HepG2 (cell line): Measurements from ENCODE around the gene DIAPH1. TPM values are rescaled to one million over a fixed set of nuclear protein-coding genes. Genes with fewer than 3 reads are reported as not detected.

Source experiments
- ARNTL ChIP-seq: sonication (generic); formaldehyde crosslinking; IDR thresholded peaks from 2 replicates; pipeline ENCODE4 v1.4.0; 2020; ENCODE audit warnings: mild to moderate bottlenecking, missing genetic modification reagents
- ATF7-NPFF ChIP-seq: sonication (generic); formaldehyde crosslinking; IDR thresholded peaks from 2 replicates; pipeline ENCODE4 v1.8.1; 2023; ENCODE audit warnings: mild to moderate bottlenecking, low read depth, missing genetic modification reagents, moderate library complexity
- BHLHE40 ChIP-seq: IDR thresholded peaks from 2 replicates; pipeline ENCODE4 v1.6.1; 2011; ENCODE audit warnings: low read length, improper control_type of control experiment
- EZH2 ChIP-seq: conservative IDR thresholded peaks from 2 replicates; pipeline ENCODE4 v1.6.1; 2012; ENCODE audit warnings: mild to moderate bottlenecking, low read depth, low read length, moderate library complexity
- FIP1L1 ChIP-seq: fragments of 200-400 bp; formaldehyde crosslinking; IDR thresholded peaks from 2 replicates; pipeline ENCODE4 v1.6.1; 2018; ENCODE audit warnings: low read depth, mild to moderate bottlenecking, low read length, moderate library complexity, borderline replicate concordance; ENCODE audit not compliant: insufficient read depth
- JUND ChIP-seq: sonication (generic); formaldehyde crosslinking; IDR thresholded peaks from 2 replicates; pipeline ENCODE4 v1.8.0; 2022; ENCODE audit warnings: mild to moderate bottlenecking, missing genetic modification reagents
- PHF5A ChIP-seq: IDR thresholded peaks from one replicate; pipeline ENCODE4 v1.6.1; 2018; ENCODE audit warnings: low read depth, missing genetic modification reagents; ENCODE audit not compliant: unreplicated experiment
- TFDP2 ChIP-seq: sonication (generic); formaldehyde crosslinking; IDR thresholded peaks from 2 replicates; pipeline ENCODE4 v1.4.0; 2020; ENCODE audit warnings: missing genetic modification reagents
- ZBTB10 ChIP-seq: sonication (generic); formaldehyde crosslinking; IDR thresholded peaks from 2 replicates; pipeline ENCODE4 v1.4.0; 2020; ENCODE audit warnings: missing genetic modification reagents, borderline replicate concordance
- ZBTB34 ChIP-seq: sonication (generic); formaldehyde crosslinking; IDR thresholded peaks from 2 replicates; pipeline ENCODE4 v1.8.0; 2022; ENCODE audit warnings: mild to moderate bottlenecking, missing genetic modification reagents
- ZNF343 ChIP-seq: sonication (generic); formaldehyde crosslinking; IDR thresholded peaks from 2 replicates; pipeline ENCODE4 v1.4.0; 2020; ENCODE audit warnings: mild to moderate bottlenecking, missing genetic modification reagents
- ZNF354B ChIP-seq: sonication (generic); formaldehyde crosslinking; IDR thresholded peaks from 2 replicates; pipeline ENCODE4 v1.8.0; 2022; ENCODE audit warnings: mild to moderate bottlenecking, missing genetic modification reagents
- ZNF703 ChIP-seq: sonication (generic); formaldehyde crosslinking; IDR thresholded peaks from 2 replicates; pipeline ENCODE4 v1.5.1; 2020; ENCODE audit warnings: missing genetic modification reagents, mild to moderate bottlenecking, moderate library complexity, borderline replicate concordance
- ZNF724P ChIP-seq: sonication (generic); formaldehyde crosslinking; IDR thresholded peaks from 2 replicates; pipeline ENCODE4 v1.8.0; 2022; ENCODE audit warnings: missing genetic modification reagents, borderline replicate concordance
- ZNF775 ChIP-seq: sonication (generic); formaldehyde crosslinking; IDR thresholded peaks from 2 replicates; pipeline ENCODE4 v1.4.0; 2020; ENCODE audit warnings: missing genetic modification reagents, mild to moderate bottlenecking, moderate library complexity, borderline replicate concordance
- polyA plus RNA-seq, 8 experiments: library from polyadenylated mRNA; depleted of rRNA in 3 of 8; stranded (reverse) in 7 of 8; unstranded in 1 of 8; fragments of >200 nt; fragmentation: Illumina TruSeq in 4 of 8; extraction: Trizol in 4 of 8; gene quantifications; 2 replicates each; pipeline versions ENCODE4 v1.2.1 to v1.2.3, GENCODE V29; 2011 to 2016; ENCODE audit warnings: low read depth in 4 of 8, missing spikeins in 1 of 8, mixed read lengths in 1 of 8; ENCODE audit not compliant: insufficient read depth in 1 of 8
- total RNA-seq, 5 experiments: library from RNA; depleted of rRNA; stranded (reverse); fragments of >200 nt; fragmentation: Illumina TruSeq; extraction: Trizol; gene quantifications; 2 replicates each; pipeline ENCODE4 v1.2.3, GENCODE V29; 2016; ENCODE audit warnings: low read depth in 1 of 5
- TF ChIP-seq, protein P1 (sequence below): sonication (generic); formaldehyde crosslinking; IDR thresholded peaks from 2 replicates; pipeline ENCODE4 v1.4.0; 2020; ENCODE audit warnings: missing genetic modification reagents, borderline replicate concordance
- TF ChIP-seq, protein P2 (sequence below): IDR thresholded peaks from 2 replicates; pipeline ENCODE4 v1.6.1; 2012; ENCODE audit warnings: inconsistent platforms

DIAPH1 gene
- total and polyA plus RNA-seq, 2 of the 13 experiments (the other 11 are each of a cell fraction or from before 2014, with no cell fraction given), result 25.1 to 33.9 TPM

DNA sequence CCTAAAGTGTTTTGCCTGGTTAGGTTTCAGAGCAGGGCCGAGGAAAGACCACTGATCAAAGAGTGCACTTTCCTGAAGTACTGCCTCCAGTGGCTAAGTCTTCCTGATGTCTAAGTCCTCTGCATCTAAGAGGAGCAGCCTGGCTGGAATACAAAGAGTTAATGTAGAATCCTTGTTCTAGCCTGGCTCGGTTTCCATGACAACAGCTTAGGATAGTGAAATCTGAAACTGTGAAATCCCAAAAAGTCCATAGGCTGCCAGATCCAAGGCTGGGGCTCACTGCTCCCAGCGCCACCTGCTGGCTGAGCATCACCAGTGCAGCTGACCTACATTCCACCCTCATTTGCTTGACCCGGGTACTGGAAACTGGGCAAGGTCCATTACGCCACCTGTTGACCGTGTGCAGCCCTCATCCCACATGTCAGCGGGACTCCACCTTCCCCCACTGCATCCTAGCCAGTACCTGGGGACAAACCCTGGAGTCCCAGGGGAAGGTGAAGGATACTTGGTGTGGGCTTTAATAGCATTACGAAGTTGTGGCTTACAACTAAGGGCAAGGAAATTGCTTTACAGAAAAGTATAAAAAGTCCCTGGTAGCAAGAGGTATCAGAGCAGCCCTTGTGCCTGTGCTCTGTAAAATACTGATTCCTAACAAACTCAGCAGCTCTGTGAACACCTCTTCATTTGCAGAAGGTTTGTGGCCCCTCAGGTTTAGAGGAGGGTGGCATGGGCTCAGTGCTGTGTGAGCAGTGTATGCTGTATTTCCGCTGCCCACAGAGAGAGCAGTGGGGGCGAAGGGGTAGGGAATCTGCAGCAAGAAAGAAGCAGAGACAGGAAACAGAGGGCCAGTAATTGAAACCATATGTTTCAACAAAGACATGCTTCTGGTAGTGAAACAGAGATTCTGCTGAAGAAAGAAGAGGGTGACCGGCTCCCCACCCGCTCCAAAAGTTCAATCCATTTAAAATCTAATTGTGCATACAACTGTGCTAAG, 93.9 kb downstream of the DIAPH1 start (continued):
- TF ChIP-seq EZH2 (no peak), FIP1L1 (no peak), BHLHE40 (no peak; the same call in 1 of the 2 replicates), ARNTL (CRISPR knock-in tag) (no peak), ZNF354B (CRISPR knock-in tag) (no peak), ZNF775 (CRISPR knock-in tag) (no peak), ATF7-NPFF (CRISPR knock-in tag) (no peak), JUND (no peak; the same call in 1 of the 2 replicates), ZBTB10 (CRISPR knock-in tag) (no peak), ZNF703 (CRISPR knock-in tag) (no peak), TFDP2 (no peak), ZNF724P (CRISPR knock-in tag) (no peak), ZBTB34 (CRISPR knock-in tag) (no peak), PHF5A (CRISPR knock-in tag) (no peak), ZNF343 (CRISPR knock-in tag) (no peak)
- TF ChIP-seq, protein P1, sequence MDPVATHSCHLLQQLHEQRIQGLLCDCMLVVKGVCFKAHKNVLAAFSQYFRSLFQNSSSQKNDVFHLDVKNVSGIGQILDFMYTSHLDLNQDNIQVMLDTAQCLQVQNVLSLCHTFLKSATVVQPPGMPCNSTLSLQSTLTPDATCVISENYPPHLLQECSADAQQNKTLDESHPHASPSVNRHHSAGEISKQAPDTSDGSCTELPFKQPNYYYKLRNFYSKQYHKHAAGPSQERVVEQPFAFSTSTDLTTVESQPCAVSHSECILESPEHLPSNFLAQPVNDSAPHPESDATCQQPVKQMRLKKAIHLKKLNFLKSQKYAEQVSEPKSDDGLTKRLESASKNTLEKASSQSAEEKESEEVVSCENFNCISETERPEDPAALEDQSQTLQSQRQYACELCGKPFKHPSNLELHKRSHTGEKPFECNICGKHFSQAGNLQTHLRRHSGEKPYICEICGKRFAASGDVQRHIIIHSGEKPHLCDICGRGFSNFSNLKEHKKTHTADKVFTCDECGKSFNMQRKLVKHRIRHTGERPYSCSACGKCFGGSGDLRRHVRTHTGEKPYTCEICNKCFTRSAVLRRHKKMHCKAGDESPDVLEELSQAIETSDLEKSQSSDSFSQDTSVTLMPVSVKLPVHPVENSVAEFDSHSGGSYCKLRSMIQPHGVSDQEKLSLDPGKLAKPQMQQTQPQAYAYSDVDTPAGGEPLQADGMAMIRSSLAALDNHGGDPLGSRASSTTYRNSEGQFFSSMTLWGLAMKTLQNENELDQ (CRISPR knock-in tag), result no peak
- TF ChIP-seq, protein P2, sequence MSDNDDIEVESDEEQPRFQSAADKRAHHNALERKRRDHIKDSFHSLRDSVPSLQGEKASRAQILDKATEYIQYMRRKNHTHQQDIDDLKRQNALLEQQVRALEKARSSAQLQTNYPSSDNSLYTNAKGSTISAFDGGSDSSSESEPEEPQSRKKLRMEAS, result peak; percentile 64; the same call in 1 of the 2 replicates
